Eye (tissue), 1 donor: Measurements from ENCODE around the gene CYBB.

Experiments used
- DNase-seq: peaks from one replicate; pipeline ENCODE4 v3.0.0-alpha.2; 2015

The CYBB gene

GRCh38 chrX:37846141-37846540, 66.3 kb downstream of the CYBB start:
- DNase-seq = no peak

GRCh38 chrX:37846558-37846933, 66.7 kb downstream of the CYBB start:
- DNase-seq = peak; percentile 17

- peak; percentile 85 for DNase-seq
Measured at GRCh38 chrX:37846934-37847732, 67.3 kb downstream of the CYBB start, which contains the start of gene DYNLT3. Gene DYNLT3, minus strand, starts transcription at chrX:37847571. Its CDS starts 61 bp downstream, at chrX:37847510.

GRCh38 chrX:37847733-37848197, 67.9 kb downstream of the CYBB start:
- no peak for DNase-seq

- no peak for DNase-seq
Measured at GRCh38 chrX:37854148-37854547, 74.3 kb downstream of the CYBB start.

GRCh38 chrX:37854748-37855147, 74.9 kb downstream of the CYBB start:
- DNase-seq = no peak

GRCh38 chrX:37860721-37861120, 80.9 kb downstream of the CYBB start:
- DNase-seq = no peak

GRCh38 chrX:37862851-37863250, 83.0 kb downstream of the CYBB start:
- no peak for DNase-seq
